ENCODE results near the gene NPIPB8.
"Not testable (repeated sequence)": the region's sequence is repeated elsewhere in the genome, so short reads cannot be mapped to it uniquely, and the experiment has no call there.

Gene NPIPB8

DNA sequence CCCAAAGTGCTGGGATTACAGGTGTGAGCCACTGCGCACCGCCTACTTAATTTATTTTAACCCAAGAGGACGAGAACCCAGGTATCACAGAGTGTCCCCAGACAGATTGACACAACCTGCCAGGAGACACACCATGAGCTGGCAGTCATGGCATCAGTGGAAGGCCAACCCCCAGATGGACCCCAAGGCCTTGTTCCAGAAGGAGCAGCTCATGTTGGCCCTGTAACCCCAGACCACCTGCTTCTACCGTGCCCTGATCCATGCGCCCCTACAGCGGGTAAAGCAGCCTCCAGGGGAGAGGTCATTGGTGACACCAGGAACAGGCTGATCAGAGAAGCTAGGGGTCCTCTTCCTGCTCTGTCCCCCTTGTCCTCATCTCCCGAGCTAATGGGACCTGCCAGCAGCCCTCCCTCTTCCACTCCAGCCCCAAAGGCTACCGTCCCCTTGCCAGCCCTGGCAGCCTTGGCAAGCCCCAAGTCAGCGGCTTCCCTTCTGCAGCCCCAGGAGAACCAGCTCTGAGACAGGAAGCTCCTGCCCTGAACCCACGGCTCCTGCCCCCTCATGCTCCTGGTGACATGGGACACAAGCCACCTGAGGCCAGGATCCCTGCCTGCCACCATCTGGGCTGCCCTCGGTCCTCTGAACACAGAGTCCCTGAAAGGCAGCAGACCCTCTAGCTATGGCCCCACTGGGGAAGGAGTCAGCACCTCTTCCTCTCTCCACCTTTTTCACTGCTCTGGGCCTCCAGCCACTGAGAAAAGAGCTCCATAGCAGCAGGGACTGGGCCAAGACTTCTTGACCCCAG is 34.3 kb upstream of the NPIPB8 start:
- ATAC-seq (ENCODE audit: low read depth) (no peak), DNase-seq (ENCODE audit: low spot score) (no peak)
- H3K27ac ChIP-seq (ENCODE audit: poor library complexity, severe bottlenecking), result no peak overlapping the region
- TF ChIP-seq, protein P1, sequence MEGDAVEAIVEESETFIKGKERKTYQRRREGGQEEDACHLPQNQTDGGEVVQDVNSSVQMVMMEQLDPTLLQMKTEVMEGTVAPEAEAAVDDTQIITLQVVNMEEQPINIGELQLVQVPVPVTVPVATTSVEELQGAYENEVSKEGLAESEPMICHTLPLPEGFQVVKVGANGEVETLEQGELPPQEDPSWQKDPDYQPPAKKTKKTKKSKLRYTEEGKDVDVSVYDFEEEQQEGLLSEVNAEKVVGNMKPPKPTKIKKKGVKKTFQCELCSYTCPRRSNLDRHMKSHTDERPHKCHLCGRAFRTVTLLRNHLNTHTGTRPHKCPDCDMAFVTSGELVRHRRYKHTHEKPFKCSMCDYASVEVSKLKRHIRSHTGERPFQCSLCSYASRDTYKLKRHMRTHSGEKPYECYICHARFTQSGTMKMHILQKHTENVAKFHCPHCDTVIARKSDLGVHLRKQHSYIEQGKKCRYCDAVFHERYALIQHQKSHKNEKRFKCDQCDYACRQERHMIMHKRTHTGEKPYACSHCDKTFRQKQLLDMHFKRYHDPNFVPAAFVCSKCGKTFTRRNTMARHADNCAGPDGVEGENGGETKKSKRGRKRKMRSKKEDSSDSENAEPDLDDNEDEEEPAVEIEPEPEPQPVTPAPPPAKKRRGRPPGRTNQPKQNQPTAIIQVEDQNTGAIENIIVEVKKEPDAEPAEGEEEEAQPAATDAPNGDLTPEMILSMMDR (IDR thresholded peaks at IDR 0.05; ENCODE audit: poor library complexity, severe bottlenecking), result no peak
- H3K4me1 ChIP-seq (ENCODE audit: insufficient read depth, poor library complexity, severe bottlenecking), result no peaks in the 10 kb centered on the region
- no peaks in the 10 kb centered on the region for H3K9me3 ChIP-seq (ENCODE audit: severe bottlenecking)
- no peaks in the 10 kb centered on the region for H3K36me3 ChIP-seq (ENCODE audit: low read depth)
- H3K4me3 ChIP-seq (ENCODE audit: severe bottlenecking), result no peak overlapping the region
- H3K27me3 ChIP-seq (ENCODE audit: insufficient read depth, poor library complexity, severe bottlenecking), result no peaks in the 10 kb centered on the region

DNA sequence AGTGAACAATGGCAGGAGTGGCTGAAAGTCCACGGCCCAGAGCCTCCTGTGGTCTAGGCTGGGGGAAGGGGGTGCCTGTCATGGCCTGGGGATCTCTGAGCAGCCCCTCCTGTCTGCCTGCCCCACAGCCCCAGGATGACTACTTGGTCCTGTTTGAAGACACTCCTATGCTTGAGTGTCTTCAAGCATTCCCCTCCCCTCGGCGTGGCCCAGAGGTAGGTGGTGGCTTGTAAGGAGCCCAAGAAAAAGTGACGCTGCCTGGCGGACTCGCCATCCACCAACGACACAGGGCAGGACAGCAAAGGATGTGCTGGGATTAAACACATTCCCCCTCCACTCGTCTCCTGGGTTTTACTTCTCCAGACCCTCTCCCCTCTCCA is 33.7 kb upstream of the NPIPB8 start:
- no peak for DNase-seq (ENCODE audit: low spot score)
- no peak overlapping the region for H3K4me3 ChIP-seq (ENCODE audit: severe bottlenecking)
- no peak for ATAC-seq (ENCODE audit: low read depth)

DNA sequence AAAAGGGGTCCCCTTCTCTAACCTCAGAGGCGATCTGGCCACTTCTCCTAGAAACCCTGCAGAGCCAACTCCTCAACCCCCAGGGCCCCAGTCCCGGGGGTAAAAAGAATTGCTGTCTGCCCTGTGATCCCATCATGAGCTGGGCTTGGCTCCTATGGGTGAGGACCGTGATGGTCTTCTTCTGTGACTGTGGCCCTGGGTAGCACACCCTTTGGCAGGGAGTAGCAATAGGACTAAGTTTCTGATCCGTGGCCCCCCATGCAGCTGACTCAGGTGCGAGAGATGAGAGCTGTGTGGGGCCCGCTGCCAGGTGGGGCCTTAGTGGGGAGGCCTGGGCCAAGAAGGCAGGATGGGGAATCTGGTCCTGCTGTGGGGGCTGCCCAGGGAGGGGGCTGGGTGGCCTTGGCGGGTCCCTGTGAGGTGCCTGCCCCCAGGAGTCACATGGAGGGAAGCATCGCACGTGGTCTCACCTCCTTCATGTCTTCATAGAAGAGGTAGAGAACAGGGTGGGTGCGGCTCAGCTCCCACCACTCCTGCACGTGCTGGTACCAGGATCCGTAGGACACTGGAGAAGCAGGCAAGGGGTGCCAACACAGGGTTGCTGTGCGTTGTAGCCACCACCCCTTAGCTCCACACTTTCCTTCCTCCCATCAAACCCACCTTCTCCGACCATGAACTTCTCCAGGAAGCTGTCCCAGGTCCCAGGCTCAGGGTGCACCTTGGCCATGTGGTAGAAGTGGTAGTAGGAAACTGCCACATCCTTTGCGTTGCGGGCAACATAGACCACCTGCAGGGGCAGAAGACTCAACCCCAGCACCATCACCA is 31.4 kb upstream of the NPIPB8 start:
- no peaks in the 10 kb centered on the region for H3K9me3 ChIP-seq (ENCODE audit: severe bottlenecking)
- no peak overlapping the region for H3K27ac ChIP-seq (ENCODE audit: poor library complexity, severe bottlenecking)
- H3K4me1 ChIP-seq (ENCODE audit: insufficient read depth, poor library complexity, severe bottlenecking), result no peaks in the 10 kb centered on the region
- no peak for ATAC-seq (ENCODE audit: low read depth)
- no peaks in the 10 kb centered on the region for H3K27me3 ChIP-seq (ENCODE audit: insufficient read depth, poor library complexity, severe bottlenecking)
- TF ChIP-seq, protein P1 (IDR thresholded peaks at IDR 0.05; ENCODE audit: poor library complexity, severe bottlenecking), result no peak
- H3K36me3 ChIP-seq (ENCODE audit: low read depth), result no peaks in the 10 kb centered on the region
- H3K4me3 ChIP-seq (ENCODE audit: severe bottlenecking), result no peak overlapping the region
- DNase-seq (ENCODE audit: low spot score), result no peak

More for the DNA sequence above, 33.7 kb upstream of the NPIPB8 start:
- Histone ChIP-seq H3K9me3 (ENCODE audit: severe bottlenecking) (no peaks in the 10 kb centered on the region), H3K4me1 (ENCODE audit: insufficient read depth, poor library complexity, severe bottlenecking) (no peaks in the 10 kb centered on the region), H3K27me3 (ENCODE audit: insufficient read depth, poor library complexity, severe bottlenecking) (no peaks in the 10 kb centered on the region), H3K36me3 (ENCODE audit: low read depth) (no peaks in the 10 kb centered on the region), H3K27ac (ENCODE audit: poor library complexity, severe bottlenecking) (no peak overlapping the region)
- TF ChIP-seq, protein P1 (IDR thresholded peaks at IDR 0.05; ENCODE audit: poor library complexity, severe bottlenecking), result no peak

DNA sequence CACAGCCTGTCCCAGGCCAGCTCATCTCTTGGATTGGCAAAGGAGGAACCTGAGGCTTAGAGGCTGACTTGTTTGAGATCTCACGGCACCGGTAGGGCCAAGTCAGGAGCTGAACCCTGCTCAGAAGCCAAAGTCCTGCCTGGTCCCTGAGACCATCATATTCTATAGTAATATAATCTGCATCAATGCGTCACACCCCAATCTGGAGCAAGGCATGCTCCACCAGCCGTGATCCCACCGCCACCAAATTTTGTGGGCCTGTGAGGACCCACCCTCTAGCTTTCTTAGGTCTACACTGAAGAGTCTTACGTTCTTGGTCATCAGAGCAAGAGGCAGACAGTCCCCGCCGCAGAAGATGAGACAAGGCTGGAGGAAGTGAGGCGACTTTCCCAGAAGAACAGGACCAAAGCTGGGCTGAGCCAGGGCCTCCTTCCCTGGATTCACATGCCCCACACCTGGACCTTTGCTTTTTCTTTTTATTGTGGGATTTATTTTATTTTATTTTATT is 30.7 kb upstream of the NPIPB8 start:
- DNase-seq (ENCODE audit: low spot score), result no peak
- Histone ChIP-seq H3K36me3 (ENCODE audit: low read depth) (no peaks in the 10 kb centered on the region), H3K27ac (ENCODE audit: poor library complexity, severe bottlenecking) (no peak overlapping the region), H3K27me3 (ENCODE audit: insufficient read depth, poor library complexity, severe bottlenecking) (no peaks in the 10 kb centered on the region), H3K9me3 (ENCODE audit: severe bottlenecking) (no peaks in the 10 kb centered on the region), H3K4me1 (ENCODE audit: insufficient read depth, poor library complexity, severe bottlenecking) (no peaks in the 10 kb centered on the region), H3K4me3 (ENCODE audit: severe bottlenecking) (no peak overlapping the region)
- ATAC-seq (ENCODE audit: low read depth), result no peak
- TF ChIP-seq, protein P1 (IDR thresholded peaks at IDR 0.05; ENCODE audit: poor library complexity, severe bottlenecking), result no peak

DNA sequence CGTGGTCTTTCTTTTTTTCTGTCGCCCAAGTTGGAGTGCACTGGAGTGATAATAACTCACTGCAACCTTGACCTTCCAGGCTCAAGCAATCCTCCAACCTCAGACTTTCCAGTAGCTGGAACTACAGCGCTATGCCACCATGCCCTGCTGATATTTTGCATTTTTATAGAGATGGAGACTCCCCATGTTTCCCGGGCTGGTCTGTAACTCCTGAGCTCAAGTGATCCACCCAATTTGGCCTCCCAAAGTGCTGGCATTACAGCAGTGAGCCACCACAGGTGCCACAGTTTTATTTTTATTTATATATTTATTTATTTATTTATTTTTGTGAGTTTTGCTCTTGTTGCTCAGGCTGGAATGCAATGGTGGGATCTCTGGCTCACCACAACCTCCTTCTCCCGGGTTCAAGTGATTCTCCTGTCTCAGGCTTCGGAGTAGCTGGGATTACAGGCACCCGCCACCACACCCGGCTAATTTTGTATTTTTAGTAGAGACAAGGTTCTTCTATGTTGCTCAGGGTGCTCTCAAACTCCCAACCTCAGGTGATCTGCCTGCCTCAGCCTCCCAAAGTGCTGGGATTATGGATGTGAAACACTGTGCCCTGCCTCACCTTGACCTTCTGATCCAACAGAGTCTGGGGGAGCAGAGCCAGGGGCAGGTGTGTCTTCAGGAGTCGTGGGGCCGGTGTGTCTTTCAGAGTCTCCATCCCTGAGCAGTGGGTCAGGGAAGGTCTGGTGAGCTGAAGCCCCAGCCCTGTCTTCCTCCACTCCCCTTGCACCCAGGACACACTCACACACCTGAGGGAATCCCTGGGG is 30.0 kb upstream of the NPIPB8 start:
- H3K36me3 ChIP-seq (ENCODE audit: low read depth); H3K4me3 ChIP-seq (ENCODE audit: severe bottlenecking); DNase-seq (ENCODE audit: low spot score); H3K4me1 ChIP-seq (ENCODE audit: insufficient read depth, poor library complexity, severe bottlenecking); H3K27ac ChIP-seq (ENCODE audit: poor library complexity, severe bottlenecking); H3K27me3 ChIP-seq (ENCODE audit: insufficient read depth, poor library complexity, severe bottlenecking); ATAC-seq (ENCODE audit: low read depth); H3K9me3 ChIP-seq (ENCODE audit: severe bottlenecking): not testable (repeated sequence)

DNA sequence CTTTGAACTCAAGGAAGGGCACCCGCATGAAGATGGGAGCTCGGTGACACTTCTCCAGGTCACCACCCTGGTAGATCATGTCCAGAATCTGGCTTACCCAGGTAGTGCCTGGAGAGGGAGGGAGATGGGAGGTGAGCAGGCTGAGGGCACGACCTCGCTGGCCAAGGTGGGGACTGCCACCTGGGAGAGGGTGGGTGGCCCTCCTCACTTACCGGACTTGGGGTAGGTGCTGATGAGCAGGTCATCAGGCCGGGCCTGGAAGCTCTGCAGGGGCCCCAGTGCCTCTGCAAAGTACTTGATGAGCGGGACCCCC is 29.4 kb upstream of the NPIPB8 start:
- not testable (repeated sequence) for H3K4me3 ChIP-seq (ENCODE audit: severe bottlenecking); H3K27me3 ChIP-seq (ENCODE audit: insufficient read depth, poor library complexity, severe bottlenecking); DNase-seq (ENCODE audit: low spot score); H3K36me3 ChIP-seq (ENCODE audit: low read depth); H3K4me1 ChIP-seq (ENCODE audit: insufficient read depth, poor library complexity, severe bottlenecking); ATAC-seq (ENCODE audit: low read depth); H3K9me3 ChIP-seq (ENCODE audit: severe bottlenecking); H3K27ac ChIP-seq (ENCODE audit: poor library complexity, severe bottlenecking)

DNA sequence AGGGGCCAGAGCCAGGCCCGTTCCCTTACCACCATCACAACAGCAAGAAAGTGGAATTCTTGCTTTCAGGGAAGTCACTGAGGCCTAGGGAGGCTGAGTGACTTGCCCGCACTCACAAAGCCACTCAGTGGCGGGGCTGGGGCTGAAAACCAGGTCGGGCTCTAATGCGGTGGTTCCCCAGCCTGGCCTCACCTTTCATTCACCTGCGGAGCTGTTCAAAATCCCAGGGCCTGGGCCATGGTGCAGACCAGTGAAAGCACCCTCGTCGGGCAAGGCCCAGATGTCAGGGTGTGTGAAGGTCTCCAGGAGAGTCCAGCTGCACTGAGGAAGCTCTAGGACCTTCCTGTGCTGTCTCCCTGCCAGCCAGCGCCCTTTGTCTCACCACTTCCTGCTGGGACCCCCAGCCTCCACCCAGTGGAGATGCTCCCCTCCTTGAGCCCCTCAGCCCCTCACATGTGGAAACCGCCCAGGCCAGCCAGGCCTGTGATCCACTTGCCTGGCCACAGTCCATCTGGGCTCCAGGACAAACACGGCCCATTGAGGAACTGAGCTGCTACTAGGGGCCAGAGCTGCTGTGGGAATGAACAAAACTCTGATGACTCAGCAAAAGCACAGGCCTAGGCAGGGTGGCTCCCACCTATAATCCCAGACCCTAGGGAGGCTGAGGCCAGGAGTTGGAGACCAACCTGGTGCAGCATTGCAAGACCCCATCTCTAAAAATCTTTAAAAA is 28.8 kb upstream of the NPIPB8 start:
- not testable (repeated sequence) for ATAC-seq (ENCODE audit: low read depth); H3K27ac ChIP-seq (ENCODE audit: poor library complexity, severe bottlenecking); H3K4me1 ChIP-seq (ENCODE audit: insufficient read depth, poor library complexity, severe bottlenecking); DNase-seq (ENCODE audit: low spot score); H3K27me3 ChIP-seq (ENCODE audit: insufficient read depth, poor library complexity, severe bottlenecking); H3K9me3 ChIP-seq (ENCODE audit: severe bottlenecking); H3K4me3 ChIP-seq (ENCODE audit: severe bottlenecking); H3K36me3 ChIP-seq (ENCODE audit: low read depth)
